ENCODE data around the gene NCOA7.
A peak's percentile ranks its signal among the peaks of the same experiment; 100 is the strongest.
"Not testable (repeated sequence)": the region's sequence is repeated elsewhere in the genome, so short reads cannot be mapped to it uniquely, and the experiment has no call there.

NCOA7 gene

DNA sequence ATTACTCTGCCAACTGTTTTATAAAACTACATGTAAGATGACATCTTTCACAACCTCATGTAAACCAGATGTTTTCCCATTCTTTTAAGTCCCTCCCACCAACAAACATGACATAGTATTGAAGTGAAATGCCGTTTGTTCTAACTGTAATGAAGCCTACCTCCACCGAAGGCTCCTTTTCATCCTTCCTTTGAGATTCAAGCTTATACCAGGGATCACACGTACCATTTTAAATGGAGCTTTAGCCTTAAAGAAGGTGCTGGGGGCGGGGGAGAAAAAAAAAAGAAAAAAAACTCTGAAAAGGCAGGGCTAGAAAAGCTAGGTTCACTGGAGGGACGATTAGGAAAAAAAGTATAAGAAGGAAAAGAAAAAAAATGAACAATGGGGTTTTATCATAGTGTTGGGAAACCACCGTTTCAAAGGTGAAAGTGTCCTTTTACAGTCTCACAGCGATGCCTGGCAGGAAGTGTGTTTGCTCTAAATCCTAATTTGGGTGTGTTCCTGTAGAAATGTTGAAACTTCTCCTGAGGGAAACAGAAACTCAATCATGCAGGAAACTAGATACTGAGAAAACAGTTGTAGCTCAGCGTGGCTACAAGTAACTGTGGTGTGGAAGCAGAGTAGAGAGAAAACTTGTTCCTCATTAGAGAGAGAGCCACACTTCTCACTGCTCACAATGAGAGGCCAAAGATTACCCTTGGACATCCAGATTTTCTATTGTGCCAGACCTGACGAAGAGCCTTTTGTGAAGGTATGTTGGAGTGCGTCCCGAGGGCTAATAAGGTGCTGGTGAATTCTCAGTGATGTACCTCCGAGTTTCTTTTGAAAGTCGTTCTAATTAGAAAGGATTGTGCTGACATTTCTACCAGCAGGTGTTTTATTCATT, 128.2 kb downstream of the NCOA7 start:
- Mint-ChIP-seq H3K27ac (ENCODE audit: low read depth) (peak overlapping the region; percentile 93), H3K9me3 (no peaks in the 10 kb centered on the region), H3K36me3 (ENCODE audit: insufficient read depth) (peaks cover 33% of the 10 kb centered on the region), H3K4me1 (peaks cover 18% of the 10 kb centered on the region), H3K27me3 (no peaks in the 10 kb centered on the region), H3K4me3 (peak overlapping the region; percentile 68)
- ATAC-seq (replicated peaks; ENCODE audit: extremely low read depth, poor library complexity, severe bottlenecking) (peak; percentile 94), DNase-seq (ENCODE audit: low spot score in 2 of 2) (peak in 1 of 2 donors; percentile 25)

DNA sequence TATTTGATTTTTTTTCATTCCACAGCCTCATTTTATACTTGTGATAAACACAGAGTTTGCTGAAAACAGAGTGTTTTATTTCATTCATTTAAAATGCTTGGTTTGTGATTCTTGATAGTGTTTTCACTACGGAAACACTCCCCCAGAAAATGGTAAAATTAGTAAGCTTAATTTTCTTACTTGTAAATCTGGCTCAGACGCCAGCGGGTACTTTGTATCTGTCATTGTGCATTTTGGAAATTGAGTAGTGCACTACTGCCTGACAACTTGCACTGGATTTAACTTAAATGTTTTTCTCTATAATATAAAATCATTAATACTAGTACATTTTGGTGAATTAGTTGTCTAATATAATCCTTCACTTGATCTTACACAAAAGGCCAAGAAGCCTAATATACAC, 128.9 kb downstream of the NCOA7 start:
- ATAC-seq (replicated peaks; ENCODE audit: extremely low read depth, poor library complexity, severe bottlenecking), result no peak
- no peaks in the 10 kb centered on the region for H3K9me3 Mint-ChIP-seq

DNA sequence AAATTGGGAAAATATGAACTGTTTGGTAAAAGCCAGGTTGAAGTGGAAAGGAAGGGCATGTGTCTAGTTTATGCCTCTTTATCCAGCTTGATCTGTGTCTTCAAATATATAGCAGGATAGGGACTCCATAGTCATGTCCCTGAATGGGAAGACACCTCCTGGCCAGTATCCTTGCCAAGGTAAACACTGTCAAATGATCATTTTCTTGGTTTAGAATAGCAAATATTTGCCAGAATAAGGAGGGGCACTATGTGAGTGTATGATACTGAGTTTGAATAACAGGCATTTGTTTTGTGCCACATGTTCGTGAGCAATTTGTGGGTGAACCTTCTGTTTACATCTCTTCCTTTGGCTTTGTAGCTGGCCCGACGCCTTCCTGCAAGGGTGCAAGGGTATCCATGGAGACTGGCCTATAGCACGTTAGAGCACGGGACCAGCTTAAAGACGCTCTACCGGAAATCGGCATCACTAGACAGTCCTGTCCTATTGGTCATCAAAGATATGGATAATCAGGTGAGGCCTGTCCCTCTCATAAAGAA, 131.6 kb downstream of the NCOA7 start:
- no peaks in the 10 kb centered on the region for H3K27me3 Mint-ChIP-seq
- no peak overlapping the region for H3K27ac Mint-ChIP-seq (ENCODE audit: low read depth)
- no peak for DNase-seq (ENCODE audit: low spot score in 2 of 2)
- no peak overlapping the region for H3K4me3 Mint-ChIP-seq
- no peak for ATAC-seq (replicated peaks; ENCODE audit: extremely low read depth, poor library complexity, severe bottlenecking)
- peaks cover 35% of the 10 kb centered on the region for H3K36me3 Mint-ChIP-seq (ENCODE audit: insufficient read depth)
- H3K9me3 Mint-ChIP-seq, result no peaks in the 10 kb centered on the region
- peaks cover 15% of the 10 kb centered on the region for H3K4me1 Mint-ChIP-seq

More for the DNA sequence above, 128.9 kb downstream of the NCOA7 start:
- Mint-ChIP-seq H3K4me3 (no peak overlapping the region), H3K27ac (ENCODE audit: low read depth) (peak overlapping the region; percentile 93), H3K36me3 (ENCODE audit: insufficient read depth) (peaks cover 35% of the 10 kb centered on the region), H3K27me3 (no peaks in the 10 kb centered on the region), H3K4me1 (peaks cover 18% of the 10 kb centered on the region)
- DNase-seq (ENCODE audit: low spot score in 2 of 2), result no peak

DNA sequence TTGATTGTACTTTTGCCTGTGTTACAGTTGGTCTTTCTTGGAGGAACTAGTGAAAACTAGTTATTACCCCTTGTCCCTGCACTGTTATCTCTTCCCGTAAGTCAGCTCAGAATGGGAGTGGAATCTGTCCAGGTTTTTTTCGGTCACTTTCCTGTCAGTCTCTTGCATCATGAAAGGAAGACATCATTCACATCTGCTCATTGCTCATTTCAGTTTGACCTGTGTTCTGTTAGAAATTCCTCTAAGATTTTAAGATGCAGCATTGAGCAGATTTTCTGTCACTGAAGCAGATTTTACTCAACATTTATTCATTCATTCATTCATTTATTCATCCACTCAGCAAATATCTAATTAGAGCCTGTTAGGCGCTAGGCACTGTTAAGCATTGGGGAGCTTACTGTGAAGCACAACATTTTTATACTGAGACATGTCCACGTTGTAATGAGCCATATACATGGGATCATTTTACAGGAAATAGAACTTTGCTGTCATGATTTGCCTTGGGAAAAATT, 132.7 kb downstream of the NCOA7 start:
- no peak overlapping the region for H3K27ac Mint-ChIP-seq (ENCODE audit: low read depth)
- H3K4me1 Mint-ChIP-seq, result peaks cover 10% of the 10 kb centered on the region
- ATAC-seq (replicated peaks; ENCODE audit: extremely low read depth, poor library complexity, severe bottlenecking) (no peak), DNase-seq (ENCODE audit: low spot score in 2 of 2) (no peak)
- no peaks in the 10 kb centered on the region for H3K27me3 Mint-ChIP-seq
- H3K9me3 Mint-ChIP-seq, result no peaks in the 10 kb centered on the region
- H3K4me3 Mint-ChIP-seq, result no peak overlapping the region
- peaks cover 43% of the 10 kb centered on the region for H3K36me3 Mint-ChIP-seq (ENCODE audit: insufficient read depth)

DNA sequence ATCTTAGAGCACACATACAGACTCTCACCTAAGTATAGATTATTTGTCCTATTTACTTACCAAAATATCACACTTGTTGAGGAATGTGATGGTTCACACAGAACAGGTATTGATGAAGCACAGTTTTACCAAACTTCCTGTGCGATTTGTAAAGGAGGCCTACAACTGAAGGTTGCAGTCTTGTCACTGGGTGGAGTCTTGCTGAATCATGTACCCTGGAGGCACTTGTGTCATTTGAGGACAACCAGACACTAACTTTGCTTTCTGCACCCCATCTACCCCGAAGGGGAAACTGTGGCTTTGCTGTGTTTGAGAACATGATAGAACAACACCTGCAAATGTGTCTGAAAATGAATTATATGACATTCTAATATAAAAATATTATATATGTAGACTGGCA, 133.4 kb downstream of the NCOA7 start:
- no peak for ATAC-seq (replicated peaks; ENCODE audit: extremely low read depth, poor library complexity, severe bottlenecking)
- Mint-ChIP-seq H3K27ac (ENCODE audit: low read depth) (no peak overlapping the region), H3K36me3 (ENCODE audit: insufficient read depth) (peaks cover 46% of the 10 kb centered on the region)

DNA sequence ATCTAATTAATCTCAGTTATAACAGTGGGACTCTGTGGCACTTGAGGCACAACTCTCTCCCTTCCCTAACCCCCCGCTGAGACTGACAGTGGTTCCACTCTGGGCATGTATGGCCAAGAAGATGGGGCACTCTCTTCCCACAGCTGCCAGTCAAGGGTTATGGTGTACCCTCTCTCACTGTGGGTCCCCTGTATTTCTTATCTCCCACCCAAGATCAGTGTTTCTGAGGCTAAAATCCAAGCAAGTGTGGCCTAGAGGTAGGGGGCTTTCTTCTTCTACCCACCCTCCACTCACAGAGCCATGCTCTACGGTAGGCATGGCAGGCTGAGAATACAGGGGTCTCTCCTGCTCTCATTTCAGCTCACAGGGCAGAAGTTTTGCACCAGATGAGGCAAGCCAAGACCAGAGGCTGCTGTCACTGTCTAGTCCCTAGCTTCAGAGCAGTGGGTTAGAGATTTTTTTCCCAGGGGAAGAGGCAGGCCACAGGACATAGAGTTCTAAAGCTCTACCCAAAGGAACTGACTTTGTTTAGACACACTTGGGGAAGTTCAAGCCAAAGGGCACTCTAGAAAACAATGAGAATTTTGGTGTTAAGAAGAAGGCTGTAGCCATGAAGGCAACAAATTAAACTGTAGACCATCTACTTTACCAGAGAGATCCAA, 134.1 kb downstream of the NCOA7 start:
- Mint-ChIP-seq H3K36me3 (ENCODE audit: insufficient read depth) (peaks cover 45% of the 10 kb centered on the region), H3K4me3 (no peak overlapping the region), H3K4me1 (no peaks in the 10 kb centered on the region), H3K27me3 (no peaks in the 10 kb centered on the region), H3K27ac (ENCODE audit: low read depth) (no peak overlapping the region), H3K9me3 (no peaks in the 10 kb centered on the region)
- ATAC-seq (replicated peaks; ENCODE audit: extremely low read depth, poor library complexity, severe bottlenecking), result no peak
- no peak for DNase-seq (ENCODE audit: low spot score in 2 of 2)

More for the DNA sequence above, 133.4 kb downstream of the NCOA7 start:
- Mint-ChIP-seq H3K9me3 (no peaks in the 10 kb centered on the region), H3K4me1 (peaks cover 2% of the 10 kb centered on the region), H3K27me3 (no peaks in the 10 kb centered on the region), H3K4me3 (no peak overlapping the region)
- DNase-seq (ENCODE audit: low spot score in 2 of 2), result no peak

DNA sequence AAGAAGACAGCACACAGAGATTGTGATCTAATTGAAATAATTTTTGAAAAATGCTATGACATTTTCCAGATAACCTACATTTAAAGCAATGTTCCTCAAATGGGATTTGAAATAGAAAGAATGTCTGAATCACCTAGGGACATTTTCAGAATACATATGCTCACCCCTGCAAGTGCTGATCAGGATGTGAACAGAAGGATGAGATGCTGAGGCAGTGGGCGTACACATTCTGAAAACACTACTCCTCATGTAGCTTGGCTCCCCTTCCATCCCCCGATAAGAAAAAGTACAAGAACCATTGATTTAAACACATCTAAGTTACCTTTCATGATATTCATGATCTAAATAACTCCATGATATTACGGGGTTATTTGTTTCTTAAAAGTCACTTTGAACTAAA, 136.0 kb downstream of the NCOA7 start:
- no peak for ATAC-seq (replicated peaks; ENCODE audit: extremely low read depth, poor library complexity, severe bottlenecking)
- Mint-ChIP-seq H3K4me1 (no peaks in the 10 kb centered on the region), H3K9me3 (no peaks in the 10 kb centered on the region), H3K27me3 (no peaks in the 10 kb centered on the region), H3K36me3 (ENCODE audit: insufficient read depth) (peaks cover 41% of the 10 kb centered on the region), H3K4me3 (no peak overlapping the region), H3K27ac (ENCODE audit: low read depth) (no peak overlapping the region)
- no peak for DNase-seq (ENCODE audit: low spot score in 2 of 2)

DNA sequence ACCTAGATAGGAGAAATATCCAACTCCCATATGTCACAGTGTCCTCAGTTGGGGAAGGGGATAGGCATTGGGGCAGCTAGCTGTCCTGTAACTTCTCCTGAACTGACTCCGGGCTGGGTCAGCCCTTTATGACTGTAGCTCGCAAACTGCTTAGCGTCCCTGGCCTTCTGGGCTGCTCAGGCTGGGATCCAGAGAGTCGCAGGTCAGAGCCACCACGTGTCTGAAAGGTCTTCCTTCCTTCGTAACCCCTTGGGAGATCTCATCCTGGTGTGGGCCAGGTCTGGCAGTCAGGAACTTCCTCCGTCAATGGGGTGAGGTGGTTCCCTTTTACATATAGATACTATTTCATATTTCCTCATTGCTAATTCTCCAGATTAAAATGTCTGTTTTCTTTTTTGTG, 137.0 kb downstream of the NCOA7 start:
- Mint-ChIP-seq H3K4me3 (no peak overlapping the region), H3K9me3 (no peaks in the 10 kb centered on the region), H3K27me3 (no peaks in the 10 kb centered on the region), H3K4me1 (no peaks in the 10 kb centered on the region), H3K27ac (ENCODE audit: low read depth) (no peak overlapping the region), H3K36me3 (ENCODE audit: insufficient read depth) (peaks cover 35% of the 10 kb centered on the region)
- ATAC-seq (replicated peaks; ENCODE audit: extremely low read depth, poor library complexity, severe bottlenecking) (no peak), DNase-seq (ENCODE audit: low spot score in 2 of 2) (no peak)

DNA sequence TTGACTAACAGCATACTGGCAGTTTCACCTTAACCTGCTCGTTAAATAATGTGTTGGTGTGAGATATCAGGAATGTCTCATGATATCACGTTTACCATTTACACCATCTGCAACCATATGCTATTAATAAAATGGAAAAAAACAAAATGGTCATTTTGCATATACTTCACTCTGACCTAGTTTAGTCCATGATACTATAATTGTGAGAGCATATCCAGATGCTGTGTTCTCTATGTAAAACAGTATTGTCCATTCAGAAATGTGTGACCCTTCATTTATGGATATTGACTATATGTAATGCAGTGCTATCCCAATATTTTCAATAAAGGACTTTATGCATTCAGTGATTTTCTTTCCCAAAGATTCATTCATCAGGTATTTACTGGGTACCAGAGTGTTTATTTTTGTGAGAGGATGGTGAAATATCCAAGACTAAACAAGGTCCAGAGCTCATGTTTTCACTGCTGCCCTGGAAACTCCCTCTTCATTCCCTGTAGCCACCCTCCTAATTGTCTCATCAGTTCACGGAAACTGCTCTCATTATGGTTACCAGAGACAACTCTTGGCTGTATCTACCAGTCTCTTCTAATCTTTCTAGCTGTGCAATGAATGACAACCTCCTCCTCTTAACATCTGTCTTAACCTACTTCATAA, 140.1 kb downstream of the NCOA7 start:
- no peaks in the 10 kb centered on the region for H3K27me3 Mint-ChIP-seq
- no peak for DNase-seq (ENCODE audit: low spot score in 2 of 2)
- no peak for ATAC-seq (replicated peaks; ENCODE audit: extremely low read depth, poor library complexity, severe bottlenecking)
- no peaks in the 10 kb centered on the region for H3K9me3 Mint-ChIP-seq
- H3K4me1 Mint-ChIP-seq, result no peaks in the 10 kb centered on the region
- H3K4me3 Mint-ChIP-seq, result no peak overlapping the region
- H3K36me3 Mint-ChIP-seq (ENCODE audit: insufficient read depth), result peaks cover 21% of the 10 kb centered on the region
- no peak overlapping the region for H3K27ac Mint-ChIP-seq (ENCODE audit: low read depth)

DNA sequence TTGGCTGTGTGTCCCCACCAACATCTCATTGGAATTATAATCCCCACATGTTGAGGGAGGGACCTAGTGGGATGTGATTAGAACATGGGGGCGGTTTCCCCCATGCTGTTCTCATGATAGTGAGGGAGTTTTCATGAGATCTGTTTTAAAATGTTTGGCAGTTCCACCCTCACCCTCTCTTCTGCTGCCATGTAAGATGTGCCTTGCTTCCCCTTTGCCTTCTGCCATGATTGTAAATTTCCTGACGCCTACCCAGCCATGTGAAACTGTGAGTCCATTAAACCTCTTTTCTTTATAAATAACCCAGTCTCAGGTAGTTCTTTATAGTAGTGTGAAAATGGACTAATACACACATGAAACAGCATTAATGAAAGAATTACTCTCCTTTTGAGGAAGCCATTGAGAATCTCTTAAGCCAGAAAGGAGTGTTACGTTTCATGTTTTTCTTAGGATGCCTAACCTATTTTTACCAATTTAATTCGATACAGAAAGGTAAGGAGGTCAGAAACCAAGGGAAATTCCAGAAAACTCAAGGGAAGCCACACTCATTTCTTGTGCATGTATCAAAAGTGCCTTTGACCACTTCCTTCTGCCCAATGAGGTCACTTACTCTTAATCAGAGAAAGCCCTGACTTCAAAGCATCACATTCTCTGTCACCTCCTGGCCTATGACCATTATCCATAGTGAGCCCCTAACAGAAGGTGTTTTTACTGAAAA, 141.1 kb downstream of the NCOA7 start:
- no peaks in the 10 kb centered on the region for H3K27me3 Mint-ChIP-seq
- H3K4me1 Mint-ChIP-seq, result no peaks in the 10 kb centered on the region
- no peak overlapping the region for H3K27ac Mint-ChIP-seq (ENCODE audit: low read depth)
- peaks cover 19% of the 10 kb centered on the region for H3K36me3 Mint-ChIP-seq (ENCODE audit: insufficient read depth)
- no peaks in the 10 kb centered on the region for H3K9me3 Mint-ChIP-seq
- H3K4me3 Mint-ChIP-seq, result no peak overlapping the region
- ATAC-seq (replicated peaks; ENCODE audit: extremely low read depth, poor library complexity, severe bottlenecking) (no peak), DNase-seq (ENCODE audit: low spot score in 2 of 2) (no peak)

DNA sequence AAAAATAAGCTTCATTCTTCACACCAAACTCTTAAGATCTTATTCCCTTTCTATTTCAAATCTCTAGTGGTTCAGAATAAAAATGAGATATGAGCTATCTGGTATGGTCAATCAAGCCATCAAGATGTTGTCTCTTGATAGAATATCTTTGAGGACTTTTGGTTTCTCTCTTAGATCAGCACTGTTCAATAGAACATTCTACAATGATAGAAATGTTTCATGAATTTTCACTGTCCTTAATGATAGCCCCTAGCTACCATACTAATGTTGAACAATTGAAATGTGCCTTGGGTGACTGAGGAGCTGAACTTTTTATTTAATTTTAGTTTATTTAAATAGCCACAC, 141.7 kb downstream of the NCOA7 start:
- DNase-seq (ENCODE audit: low spot score in 2 of 2) (no peak), ATAC-seq (replicated peaks; ENCODE audit: extremely low read depth, poor library complexity, severe bottlenecking) (no peak)
- Mint-ChIP-seq H3K27ac (ENCODE audit: low read depth) (no peak overlapping the region), H3K4me1 (no peaks in the 10 kb centered on the region), H3K27me3 (no peaks in the 10 kb centered on the region), H3K36me3 (ENCODE audit: insufficient read depth) (peaks cover 17% of the 10 kb centered on the region), H3K9me3 (no peaks in the 10 kb centered on the region), H3K4me3 (no peak overlapping the region)

DNA sequence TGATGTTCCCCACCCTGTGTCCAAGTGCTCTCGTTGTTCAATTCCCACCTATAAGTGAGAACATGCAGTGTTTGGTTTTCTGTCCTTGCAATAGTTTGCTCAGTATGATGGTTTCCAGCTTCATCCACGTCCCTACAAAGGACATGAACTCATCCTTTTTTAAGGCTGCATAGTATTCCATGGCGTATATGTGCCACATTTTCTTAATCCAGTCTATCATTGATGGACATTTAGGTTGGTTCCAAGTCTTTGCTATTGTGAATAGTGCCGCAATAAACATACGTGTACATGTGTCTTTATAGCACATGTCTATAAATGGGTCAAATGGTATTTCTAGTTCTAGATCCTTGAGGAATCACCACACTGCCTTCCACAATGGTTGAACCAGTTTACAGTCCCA, 144.8 kb downstream of the NCOA7 start:
- peaks cover 16% of the 10 kb centered on the region for H3K27me3 Mint-ChIP-seq
- ATAC-seq (replicated peaks; ENCODE audit: extremely low read depth, poor library complexity, severe bottlenecking); H3K36me3 Mint-ChIP-seq (ENCODE audit: insufficient read depth): not testable (repeated sequence)

More for the DNA sequence above, 144.8 kb downstream of the NCOA7 start:
- not testable (repeated sequence) for DNase-seq (ENCODE audit: low spot score in 2 of 2); H3K27ac Mint-ChIP-seq (ENCODE audit: low read depth); H3K9me3 Mint-ChIP-seq; H3K4me3 Mint-ChIP-seq; H3K4me1 Mint-ChIP-seq
